ENCODE results near the gene SCAPER. TPM values are rescaled to one million over a fixed set of nuclear protein-coding genes. Genes with fewer than 3 reads are reported as not detected.

SCAPER gene
- total RNA-seq, 4 donors from 2014 or later: 18.7 to 22.4 (median 19.2) TPM

DNA sequence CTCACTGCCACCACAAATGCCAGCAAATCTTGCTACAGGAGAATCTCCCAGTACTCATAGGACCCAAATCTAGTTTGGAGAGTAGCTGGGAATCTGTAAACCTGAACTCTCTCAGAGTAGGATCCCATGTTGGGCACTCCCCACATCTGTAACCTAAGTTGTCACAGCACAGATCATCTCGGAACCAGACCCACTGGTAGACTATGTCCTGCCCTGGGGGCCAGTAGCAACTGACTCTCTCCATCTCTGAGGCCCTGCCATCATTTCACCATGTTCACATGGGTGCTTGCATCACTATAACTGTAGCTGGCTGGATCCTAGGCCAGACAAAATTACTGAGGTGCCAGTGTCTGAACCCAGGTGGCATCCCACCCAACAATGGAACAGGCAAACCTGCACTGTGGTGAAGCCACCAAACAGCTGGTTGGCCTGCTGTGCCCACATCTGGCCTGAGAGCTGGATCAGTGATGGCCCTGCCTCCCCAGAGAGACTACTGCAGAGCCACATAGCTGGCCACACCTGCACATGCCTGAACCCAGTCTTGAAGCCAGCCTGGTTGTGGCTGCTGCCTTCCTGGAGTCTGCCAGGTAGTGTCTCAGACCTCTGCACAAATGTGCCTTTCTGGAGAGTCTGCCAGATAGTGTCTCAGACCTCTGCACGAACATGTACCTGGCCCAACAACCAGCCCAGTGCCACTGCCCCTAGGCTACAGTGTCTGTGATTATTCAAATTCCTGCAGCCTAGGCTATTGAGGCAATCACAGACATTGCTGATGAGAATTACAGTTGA, 486.6 kb downstream of the SCAPER start:
- H3K4me3 ChIP-seq: no peak overlapping the region
- no peaks in the 10 kb centered on the region for H3K27me3 ChIP-seq
- H3K27ac ChIP-seq (replicated peaks in 1 of 4): no peak overlapping the region
- 80% methylated on average over 1 of the region's 2 CpGs for WGBS
- no peaks in the 10 kb centered on the region for H3K36me3 ChIP-seq
- intact Hi-C loops (cut with DNase I): no loop called here
- no peaks in the 10 kb centered on the region for H3K9me3 ChIP-seq
- TF ChIP-seq EP300 (IDR thresholded peaks at IDR 0.05) (no peak), CTCF (IDR thresholded peaks at IDR 0.05) (no peak), POLR2A (IDR thresholded peaks at IDR 0.05; ENCODE audit: low read depth) (no peak), POLR2AphosphoS5 (IDR thresholded peaks at IDR 0.05) (no peak)
- no peak for DNase-seq (ENCODE audit: extremely low spot score)
- no peaks in the 10 kb centered on the region for H3K4me1 ChIP-seq

GRCh38 chr15:76401285-76401684, 503.9 kb downstream of the SCAPER start:
- Histone ChIP-seq H3K9me3 (no peaks in the 10 kb centered on the region), H3K27me3 (no peaks in the 10 kb centered on the region), H3K27ac (replicated peaks in 1 of 4) (no peak overlapping the region), H3K4me1 (no peaks in the 10 kb centered on the region), H3K36me3 (peaks cover 0 to 32% (median 11%) of the 10 kb centered on the region in 4 donors), H3K4me3 (no peak overlapping the region)
- TF ChIP-seq EP300 (IDR thresholded peaks at IDR 0.05) (no peak), POLR2A (IDR thresholded peaks at IDR 0.05; ENCODE audit: low read depth) (no peak), CTCF (IDR thresholded peaks at IDR 0.05) (no peak), POLR2AphosphoS5 (IDR thresholded peaks at IDR 0.05) (no peak)
- intact Hi-C loops (cut with DNase I): no loop called here
- WGBS: 94% methylated on average over 1 of the region's 1 CpG
- DNase-seq (ENCODE audit: extremely low spot score): no peak

- Histone ChIP-seq H3K27me3 (no peaks in the 10 kb centered on the region), H3K27ac (replicated peaks in 1 of 4) (no peak overlapping the region), H3K4me3 (no peak overlapping the region), H3K9me3 (no peaks in the 10 kb centered on the region), H3K4me1 (no peaks in the 10 kb centered on the region), H3K36me3 (peaks cover 0 to 22% (median 4%) of the 10 kb centered on the region in 4 donors)
- 100% methylated on average over 1 of the region's 1 CpG for WGBS
- no peak for TF ChIP-seq EP300 (IDR thresholded peaks at IDR 0.05)
- TF ChIP-seq POLR2AphosphoS5 (IDR thresholded peaks at IDR 0.05): no peak
- no peak for TF ChIP-seq CTCF (IDR thresholded peaks at IDR 0.05)
- TF ChIP-seq POLR2A (IDR thresholded peaks at IDR 0.05; ENCODE audit: low read depth): no peak
- intact Hi-C loops (cut with DNase I): no loop called here
- DNase-seq (ENCODE audit: extremely low spot score): no peak
Measured at GRCh38 chr15:76398317-76399104, 506.6 kb downstream of the SCAPER start.

- Histone ChIP-seq H3K36me3 (peaks cover 0 to 3% (median 0%) of the 10 kb centered on the region in 4 donors), H3K27me3 (no peaks in the 10 kb centered on the region), H3K9me3 (no peaks in the 10 kb centered on the region), H3K4me1 (no peaks in the 10 kb centered on the region), H3K27ac (replicated peaks in 1 of 4) (no peak overlapping the region), H3K4me3 (no peak overlapping the region)
- intact Hi-C loops (cut with DNase I): no loop called here
- TF ChIP-seq CTCF (IDR thresholded peaks at IDR 0.05) (no peak), EP300 (IDR thresholded peaks at IDR 0.05) (no peak), POLR2AphosphoS5 (IDR thresholded peaks at IDR 0.05) (no peak), POLR2A (IDR thresholded peaks at IDR 0.05; ENCODE audit: low read depth) (no peak)
- WGBS: 80% methylated on average over 1 of the region's 1 CpG
- no peak for DNase-seq (ENCODE audit: extremely low spot score)
Measured at GRCh38 chr15:76393614-76394013, 511.5 kb downstream of the SCAPER start.

All from esophagus muscularis mucosa (tissue), 4 donors.